IMR-90 (cell line): ENCODE results near the gene RGS3.

Source experiments
- BHLHE40 ChIP-seq: fragments of 150-350 bp; IDR thresholded peaks from 2 replicates; pipeline ENCODE4 v1.6.1; 2016; ENCODE audit warnings: mild to moderate bottlenecking, low read depth, low read length
- MAFK ChIP-seq: IDR thresholded peaks from 2 replicates; pipeline ENCODE4 v1.6.1; 2012; ENCODE audit warnings: low read depth, low read length, improper control_type of control experiment
- POLR2A ChIP-seq: IDR thresholded peaks from 2 replicates; pipeline ENCODE4 v1.6.1; 2012; ENCODE audit warnings: mild to moderate bottlenecking, low read depth, low read length
- RAD21 ChIP-seq: IDR thresholded peaks from 2 replicates; pipeline ENCODE4 v1.6.1; 2012; ENCODE audit warnings: low read length, improper control_type of control experiment
- RCOR1 ChIP-seq: IDR thresholded peaks from 2 replicates; pipeline ENCODE4 v1.6.1; 2012; ENCODE audit warnings: mild to moderate bottlenecking, low read length, improper control_type of control experiment; ENCODE audit not compliant: insufficient replicate concordance
- SMC3 ChIP-seq: fragments of 150-350 bp; IDR thresholded peaks from 2 replicates; pipeline ENCODE4 v1.6.1; 2016; ENCODE audit warnings: low read depth, mild to moderate bottlenecking, antibody characterized with exemption, low read length, moderate library complexity
- TF ChIP-seq, protein P1 (sequence below): conservative IDR thresholded peaks from 2 replicates; pipeline ENCODE4 v1.5.1; 2012; ENCODE audit warnings: mild to moderate bottlenecking, low read depth, low read length, improper control_type of control experiment
- TF ChIP-seq, protein P2 (sequence below): fragments of 150-350 bp; IDR thresholded peaks from 2 replicates; pipeline ENCODE4 v1.6.1; 2017; ENCODE audit warnings: mild to moderate bottlenecking, antibody characterized with exemption, low read length, low read depth

DNA sequence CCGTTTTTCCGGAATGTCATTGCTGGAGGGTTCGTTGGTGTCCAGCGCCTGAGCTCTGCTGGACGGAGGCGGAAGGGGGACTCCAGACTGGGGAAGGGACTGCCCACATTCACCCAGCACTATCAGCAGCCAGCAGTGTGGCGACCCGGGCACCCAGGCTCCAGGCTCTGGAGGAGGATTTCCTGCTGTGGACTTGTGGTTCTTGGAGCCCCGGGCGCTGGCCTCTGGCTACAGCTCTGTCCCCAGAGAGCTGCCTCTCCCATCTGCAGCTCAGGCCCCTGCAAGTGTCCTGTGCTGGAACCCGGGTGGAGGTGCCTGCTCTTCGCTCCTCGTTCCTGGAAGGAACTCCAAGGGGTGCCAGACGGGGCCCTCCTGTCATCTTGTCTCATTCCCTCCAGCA is 152.6 kb downstream of the RGS3 start:
- TF ChIP-seq POLR2A = no peak
- TF ChIP-seq BHLHE40 = no peak
- TF ChIP-seq, protein P1, sequence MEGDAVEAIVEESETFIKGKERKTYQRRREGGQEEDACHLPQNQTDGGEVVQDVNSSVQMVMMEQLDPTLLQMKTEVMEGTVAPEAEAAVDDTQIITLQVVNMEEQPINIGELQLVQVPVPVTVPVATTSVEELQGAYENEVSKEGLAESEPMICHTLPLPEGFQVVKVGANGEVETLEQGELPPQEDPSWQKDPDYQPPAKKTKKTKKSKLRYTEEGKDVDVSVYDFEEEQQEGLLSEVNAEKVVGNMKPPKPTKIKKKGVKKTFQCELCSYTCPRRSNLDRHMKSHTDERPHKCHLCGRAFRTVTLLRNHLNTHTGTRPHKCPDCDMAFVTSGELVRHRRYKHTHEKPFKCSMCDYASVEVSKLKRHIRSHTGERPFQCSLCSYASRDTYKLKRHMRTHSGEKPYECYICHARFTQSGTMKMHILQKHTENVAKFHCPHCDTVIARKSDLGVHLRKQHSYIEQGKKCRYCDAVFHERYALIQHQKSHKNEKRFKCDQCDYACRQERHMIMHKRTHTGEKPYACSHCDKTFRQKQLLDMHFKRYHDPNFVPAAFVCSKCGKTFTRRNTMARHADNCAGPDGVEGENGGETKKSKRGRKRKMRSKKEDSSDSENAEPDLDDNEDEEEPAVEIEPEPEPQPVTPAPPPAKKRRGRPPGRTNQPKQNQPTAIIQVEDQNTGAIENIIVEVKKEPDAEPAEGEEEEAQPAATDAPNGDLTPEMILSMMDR = no peak
- no peak for TF ChIP-seq MAFK
- TF ChIP-seq SMC3 = no peak
- no peak for TF ChIP-seq RAD21
- TF ChIP-seq, protein P2, sequence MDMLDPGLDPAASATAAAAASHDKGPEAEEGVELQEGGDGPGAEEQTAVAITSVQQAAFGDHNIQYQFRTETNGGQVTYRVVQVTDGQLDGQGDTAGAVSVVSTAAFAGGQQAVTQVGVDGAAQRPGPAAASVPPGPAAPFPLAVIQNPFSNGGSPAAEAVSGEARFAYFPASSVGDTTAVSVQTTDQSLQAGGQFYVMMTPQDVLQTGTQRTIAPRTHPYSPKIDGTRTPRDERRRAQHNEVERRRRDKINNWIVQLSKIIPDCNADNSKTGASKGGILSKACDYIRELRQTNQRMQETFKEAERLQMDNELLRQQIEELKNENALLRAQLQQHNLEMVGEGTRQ = no peak
- TF ChIP-seq RCOR1 = no peak
